ENCODE data around the gene SPATS1. TPM values are rescaled to one million over a fixed set of nuclear protein-coding genes. Genes with fewer than 3 reads are reported as not detected.
"Not testable (repeated sequence)": the region's sequence is repeated elsewhere in the genome, so short reads cannot be mapped to it uniquely, and the experiment has no call there.

Gene SPATS1
- polyA plus RNA-seq, 2 of the 4 experiments (the other 2 are of a cell fraction) = not detected

- Histone ChIP-seq H3K4me1 (peaks cover 7% of the 10 kb centered on the region; the same call in 2 of the 3 replicates), H3K27ac (no peak overlapping the region), H3K4me3 (no peak overlapping the region), H3K4me2 (no peak overlapping the region), H3K9me3 (no peaks in the 10 kb centered on the region)
- TF ChIP-seq HOXA7 (CRISPR knock-in tag; IDR thresholded peaks at IDR 0.05) (no peak), JUNB (IDR thresholded peaks at IDR 0.05) (no peak), EP300 (IDR thresholded peaks at IDR 0.05) (no peak), PBX3 (IDR thresholded peaks at IDR 0.05) (no peak), RCOR1 (IDR thresholded peaks at IDR 0.05; ENCODE audit: low read depth, low read length) (no peak), RNF2 (IDR thresholded peaks at IDR 0.05; ENCODE audit: borderline replicate concordance, low read depth) (no peak)
- DNase-seq (ENCODE audit: low read depth in 1 of 2, low spot score in 1 of 2) = no peak
- WGBS (ENCODE audit: missing lambda C conversion rate) = 9% methylated on average over 3 of the region's 3 CpGs
- ChIA-PET POLR2A (no interaction called here), CTCF (interaction anchor here (2.4 kb wide), 1 partner anchor 22 kb away, joined by 10 read pairs; no protein-coding TSS in a partner anchor)
- FAIRE-seq = no peak
- no peak for ATAC-seq
These were observed 26.9 kb upstream of the SPATS1 start for GRCh38 chr6:44315516-44315915.

GRCh38 chr6:44315951-44316350, 26.5 kb upstream of the SPATS1 start:
- no peaks in the 10 kb centered on the region for H3K9me3 ChIP-seq
- no peak overlapping the region for H3K27ac ChIP-seq
- DNase-seq (ENCODE audit: low read depth in 1 of 2, low spot score in 1 of 2) (no peak), FAIRE-seq (no peak), ATAC-seq (no peak)
- POLR2A ChIA-PET = no interaction called here
- no peak for TF ChIP-seq FOXS1 (CRISPR knock-in tag; IDR thresholded peaks at IDR 0.05)
- TF ChIP-seq CEBPB (IDR thresholded peaks at IDR 0.05) = no peak
- TF ChIP-seq BCL3 (IDR thresholded peaks at IDR 0.05) = no peak
- TF ChIP-seq POLR2AphosphoS2 (conservative IDR thresholded peaks at IDR 0.05; ENCODE audit: low read length) = no peak
- TF ChIP-seq HES2 (IDR thresholded peaks at IDR 0.05) = no peak
- no peak for TF ChIP-seq MAFK (IDR thresholded peaks at IDR 0.05; ENCODE audit: partially characterized antibody)
- no peak for TF ChIP-seq POLR2A (IDR thresholded peaks at IDR 0.05; ENCODE audit: low read length)
- no peak for TF ChIP-seq BHLHE40 (IDR thresholded peaks at IDR 0.05; ENCODE audit: low read depth, low read length)
- TF ChIP-seq RFX5 (IDR thresholded peaks at IDR 0.05) = no peak
- H3K4me2 ChIP-seq = no peak overlapping the region
- H3K4me3 ChIP-seq = no peak overlapping the region
- CTCF ChIA-PET = interaction anchor here (2.4 kb wide), 1 partner anchor 22 kb away, joined by 10 read pairs; no protein-coding TSS in a partner anchor
- H3K4me1 ChIP-seq = peaks cover 7% of the 10 kb centered on the region; the same call in 2 of the 3 replicates
- 41% methylated on average over 5 of the region's 5 CpGs for WGBS (ENCODE audit: missing lambda C conversion rate)

- H3K4me3 ChIP-seq = no peak overlapping the region
- FAIRE-seq (no peak), ATAC-seq (no peak), DNase-seq (ENCODE audit: low read depth in 1 of 2, low spot score in 1 of 2) (no peak)
- TF ChIP-seq RNF2 (IDR thresholded peaks at IDR 0.05; ENCODE audit: borderline replicate concordance, low read depth) = no peak
- no peak for TF ChIP-seq NPAS2 (CRISPR knock-in tag; IDR thresholded peaks at IDR 0.05; ENCODE audit: borderline replicate concordance)
- no peak for TF ChIP-seq ZSCAN20 (CRISPR knock-in tag; IDR thresholded peaks at IDR 0.05)
- no peak for TF ChIP-seq KDM1A (IDR thresholded peaks at IDR 0.05; ENCODE audit: low read depth)
- TF ChIP-seq HMGXB4 (CRISPR knock-in tag; IDR thresholded peaks at IDR 0.05; ENCODE audit: borderline replicate concordance) = no peak
- TF ChIP-seq GATA3 (IDR thresholded peaks at IDR 0.05; ENCODE audit: borderline replicate concordance) = no peak
- TF ChIP-seq NFE2L2 (conservative IDR thresholded peaks at IDR 0.05; ENCODE audit: low read length) = no peak
- TF ChIP-seq HES2 (IDR thresholded peaks at IDR 0.05) = no peak
- TF ChIP-seq HOXA7 (CRISPR knock-in tag; IDR thresholded peaks at IDR 0.05) = no peak
- CTCF ChIA-PET = no interaction called here
- no peak overlapping the region for H3K4me2 ChIP-seq
- peaks cover 7% of the 10 kb centered on the region; the same call in 2 of the 3 replicates for H3K4me1 ChIP-seq
- H3K27ac ChIP-seq = no peak overlapping the region
- 68% methylated on average over 11 of the region's 12 CpGs for WGBS (ENCODE audit: missing lambda C conversion rate)
- H3K9me3 ChIP-seq = no peaks in the 10 kb centered on the region
- POLR2A ChIA-PET = no interaction called here
These were observed 26.0 kb upstream of the SPATS1 start for GRCh38 chr6:44316481-44316880.

GRCh38 chr6:44317136-44317631, 25.3 kb upstream of the SPATS1 start:
- H3K27ac ChIP-seq; POLR2A ChIA-PET; ATAC-seq; H3K9me3 ChIP-seq; H3K4me1 ChIP-seq; H3K4me2 ChIP-seq; H3K4me3 ChIP-seq; FAIRE-seq; DNase-seq (ENCODE audit: low read depth in 1 of 2, low spot score in 1 of 2): not testable (repeated sequence)
- WGBS (ENCODE audit: missing lambda C conversion rate) = 41% methylated on average over 9 of the region's 9 CpGs
- CTCF ChIA-PET = interaction anchor here (0.6 kb wide), 1 partner anchor 641 kb away, joined by 3 read pairs; no protein-coding TSS in a partner anchor
